Ammon's horn (tissue), 1 donor: ENCODE measurements around the gene CEP290.

ENCODE experiments used
- DNase-seq: peaks from one replicate; pipeline ENCODE4 v3.0.0-alpha.2; 2016; ENCODE audit warnings: low spot score

Gene CEP290

GRCh38 chr12:88141774-88142609 is at the start of gene CEP290, which contains the start of gene TMTC3:
CEP290 (minus strand) TSS chr12:88142088; CDS start chr12:88141307, 781 bp downstream.
TMTC3 (plus strand) TSS chr12:88142307; CDS start chr12:88148316, 6,009 bp downstream.
- peak; percentile 100 for DNase-seq

GRCh38 chr12:88188180-88188579 is 46.3 kb upstream of the CEP290 start:
- DNase-seq, result no peak

GRCh38 chr12:88187571-88187970 is 45.7 kb upstream of the CEP290 start:
- DNase-seq, result no peak

GRCh38 chr12:88185988-88186387 is 44.1 kb upstream of the CEP290 start:
- no peak for DNase-seq

- no peak for DNase-seq
These were observed 43.4 kb upstream of the CEP290 start for GRCh38 chr12:88185279-88185678.

- no peak for DNase-seq
These were observed 42.3 kb upstream of the CEP290 start for GRCh38 chr12:88184196-88184595.

- no peak for DNase-seq
These were observed 40.5 kb upstream of the CEP290 start for GRCh38 chr12:88182416-88182815.

GRCh38 chr12:88181881-88182280 is 40.0 kb upstream of the CEP290 start:
- DNase-seq, result no peak

- DNase-seq, result no peak
These were observed 37.6 kb upstream of the CEP290 start for GRCh38 chr12:88179436-88180014.

- no peak for DNase-seq
These were observed 33.7 kb upstream of the CEP290 start for GRCh38 chr12:88175544-88175943.

- DNase-seq, result no peak
These were observed 31.0 kb upstream of the CEP290 start for GRCh38 chr12:88172844-88173407.

GRCh38 chr12:88167384-88167783 is 25.5 kb upstream of the CEP290 start:
- no peak for DNase-seq

GRCh38 chr12:88166179-88166578 is 24.3 kb upstream of the CEP290 start:
- DNase-seq, result no peak

GRCh38 chr12:88163371-88163770 is 21.5 kb upstream of the CEP290 start:
- DNase-seq, result no peak

- DNase-seq, result no peak
These were observed 14.3 kb upstream of the CEP290 start for GRCh38 chr12:88156075-88156654.

GRCh38 chr12:88153959-88154358 is 12.1 kb upstream of the CEP290 start:
- no peak for DNase-seq

- no peak for DNase-seq
These were observed 8.2 kb upstream of the CEP290 start for GRCh38 chr12:88150063-88150462.

- no peak for DNase-seq
These were observed 3.9 kb upstream of the CEP290 start for GRCh38 chr12:88145567-88146505.

- no peak for DNase-seq
These were observed 2.9 kb upstream of the CEP290 start for GRCh38 chr12:88144546-88145468.

- DNase-seq, result no peak
These were observed 2.1 kb upstream of the CEP290 start for GRCh38 chr12:88144037-88144436.

- DNase-seq, result no peak
These were observed 713 bp upstream of the CEP290 start for GRCh38 chr12:88142610-88142991.
